NCI-H748 (cell line): ENCODE results near the gene WDR43.
"Not testable (repeated sequence)": the region's sequence is repeated elsewhere in the genome, so short reads cannot be mapped to it uniquely, and the experiment has no call there.

Experiments
- DNase-seq: peaks from one replicate; lab custom pipeline; 2025; ENCODE audit not compliant: unreplicated experiment; lab: John Stamatoyannopoulos, UW

The WDR43 gene

GRCh38 chr2:28960401-28960800, 65.9 kb downstream of the WDR43 start:
- DNase-seq: no peak

GRCh38 chr2:28962505-28962904, 68.0 kb downstream of the WDR43 start:
- no peak for DNase-seq

GRCh38 chr2:28970464-28971160, 76.1 kb downstream of the WDR43 start:
- no peak for DNase-seq

GRCh38 chr2:28972778-28973335, 78.4 kb downstream of the WDR43 start:
- DNase-seq: no peak

- DNase-seq: no peak
These were observed 79.8 kb downstream of the WDR43 start for GRCh38 chr2:28974252-28974651.

- DNase-seq: no peak
These were observed 81.2 kb downstream of the WDR43 start for GRCh38 chr2:28975671-28976070.

GRCh38 chr2:28976584-28976983, 82.1 kb downstream of the WDR43 start:
- DNase-seq: no peak

- no peak for DNase-seq
These were observed 82.9 kb downstream of the WDR43 start for GRCh38 chr2:28977176-28977875.

- not testable (repeated sequence) for DNase-seq
These were observed 83.5 kb downstream of the WDR43 start for GRCh38 chr2:28978001-28978400.

GRCh38 chr2:28978606-28979005, 84.1 kb downstream of the WDR43 start:
- no peak for DNase-seq

- DNase-seq: no peak
These were observed 84.6 kb downstream of the WDR43 start for GRCh38 chr2:28979041-28979440.

- no peak for DNase-seq
These were observed 85.3 kb downstream of the WDR43 start for GRCh38 chr2:28979576-28980366.

- no peak for DNase-seq
These were observed 86.0 kb downstream of the WDR43 start for GRCh38 chr2:28980368-28981015.

GRCh38 chr2:28981016-28981441, 86.6 kb downstream of the WDR43 start, which contains the start of gene TOGARAM2:
TSS of gene TOGARAM2 (plus strand) at chr2:28981298. CDS start at chr2:28994835, 13,537 bp downstream.
- peak; percentile 27 for DNase-seq

GRCh38 chr2:28981620-28982376, 87.3 kb downstream of the WDR43 start:
- DNase-seq: no peak

- no peak for DNase-seq
These were observed 88.0 kb downstream of the WDR43 start for GRCh38 chr2:28982381-28982950.

- no peak for DNase-seq
These were observed 92.0 kb downstream of the WDR43 start for GRCh38 chr2:28986429-28986828.

- DNase-seq: no peak
These were observed 95.5 kb downstream of the WDR43 start for GRCh38 chr2:28989973-28990372.

- DNase-seq: no peak
These were observed 96.0 kb downstream of the WDR43 start for GRCh38 chr2:28990445-28990844.

- DNase-seq: no peak
These were observed 96.6 kb downstream of the WDR43 start for GRCh38 chr2:28991021-28991420.
